PC-3 (cell line): ENCODE measurements around the gene TRPM2.

Source experiments
- EZH2 ChIP-seq: fragments of 300-600 bp; sonication (generic); IDR thresholded peaks from one replicate; pipeline ENCODE4 v1.6.1; 2017; ENCODE audit warnings: antibody characterized with exemption, mild to moderate bottlenecking, low read length; ENCODE audit not compliant: unreplicated experiment
- TF ChIP-seq, protein P1 (sequence below): fragments of 300-600 bp; sonication (generic); conservative IDR thresholded peaks from 2 replicates; pipeline ENCODE4 v1.5.1; 2017; ENCODE audit warnings: antibody characterized with exemption, low read depth, mild to moderate bottlenecking, low read length

DNA sequence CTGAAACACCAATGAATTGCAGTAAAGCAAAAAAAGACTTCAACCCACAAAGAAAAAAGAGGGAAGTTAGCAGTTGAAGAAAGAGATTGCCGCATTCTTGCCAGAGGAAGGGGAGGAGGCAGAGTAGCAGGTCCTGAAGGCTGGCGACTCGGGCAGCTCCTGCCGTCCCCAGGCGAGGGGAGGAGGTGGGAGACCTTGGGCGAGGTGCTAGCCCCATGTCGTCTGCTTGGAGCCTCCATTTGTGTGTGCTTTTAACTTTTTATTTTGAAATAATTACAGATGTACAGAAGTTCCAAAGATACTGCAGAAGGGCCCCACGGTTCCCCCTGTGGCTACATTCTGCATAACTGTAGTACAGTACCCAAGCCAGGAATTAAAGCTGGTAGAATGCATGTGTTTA lies 6.7 kb downstream of the TRPM2 start:
- TF ChIP-seq, protein P1, sequence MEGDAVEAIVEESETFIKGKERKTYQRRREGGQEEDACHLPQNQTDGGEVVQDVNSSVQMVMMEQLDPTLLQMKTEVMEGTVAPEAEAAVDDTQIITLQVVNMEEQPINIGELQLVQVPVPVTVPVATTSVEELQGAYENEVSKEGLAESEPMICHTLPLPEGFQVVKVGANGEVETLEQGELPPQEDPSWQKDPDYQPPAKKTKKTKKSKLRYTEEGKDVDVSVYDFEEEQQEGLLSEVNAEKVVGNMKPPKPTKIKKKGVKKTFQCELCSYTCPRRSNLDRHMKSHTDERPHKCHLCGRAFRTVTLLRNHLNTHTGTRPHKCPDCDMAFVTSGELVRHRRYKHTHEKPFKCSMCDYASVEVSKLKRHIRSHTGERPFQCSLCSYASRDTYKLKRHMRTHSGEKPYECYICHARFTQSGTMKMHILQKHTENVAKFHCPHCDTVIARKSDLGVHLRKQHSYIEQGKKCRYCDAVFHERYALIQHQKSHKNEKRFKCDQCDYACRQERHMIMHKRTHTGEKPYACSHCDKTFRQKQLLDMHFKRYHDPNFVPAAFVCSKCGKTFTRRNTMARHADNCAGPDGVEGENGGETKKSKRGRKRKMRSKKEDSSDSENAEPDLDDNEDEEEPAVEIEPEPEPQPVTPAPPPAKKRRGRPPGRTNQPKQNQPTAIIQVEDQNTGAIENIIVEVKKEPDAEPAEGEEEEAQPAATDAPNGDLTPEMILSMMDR, result no peak; the same call in 1 of the 2 replicates
- no peak for TF ChIP-seq EZH2
